ENCODE measurements around the gene ATP2A1. TPM values are rescaled to one million over a fixed set of nuclear protein-coding genes. Genes with fewer than 3 reads are reported as not detected.

Gene ATP2A1
- total and polyA plus RNA-seq, 2 donors (not counting 3 experiments of a cell fraction or from before 2014, with no cell fraction given): 1.2 to 2.5 TPM

- intact Hi-C loops (cut with micrococcal nuclease): no loop called here
- H3K27ac ChIP-seq (ENCODE audit: insufficient read depth, low read depth, low read length): no peak overlapping the region
- H3K9me3 ChIP-seq (replicated peaks; ENCODE audit: control insufficient read depth, insufficient read depth, low read length): no peaks in the 10 kb centered on the region
- dilution Hi-C loops (cut with MboI; ENCODE audit: extremely low pct_ligation_motif_present, low sequenced_read_pairs): no loop called here
- H3K36me3 ChIP-seq (ENCODE audit: control insufficient read depth in 2 of 2, extremely low read depth in 1 of 2, insufficient read depth in 2 of 2, low read length in 2 of 2): peaks cover 0 to 22% of the 10 kb centered on the region in 2 experiments
- CTCF ChIA-PET: interaction anchor here (1.7 to 1.9 kb wide), 2 partner anchors 22 to 31 kb away, joined by 3 to 5 read pairs; no protein-coding TSS in a partner anchor
- H3K4me3 ChIP-seq (replicated peaks in 1 of 3; ENCODE audit: insufficient read depth in 1 of 3, low read depth in 1 of 3, low read length in 3 of 3): no peak overlapping the region
- FAIRE-seq: no peak
- H3K9ac ChIP-seq (replicated peaks; ENCODE audit: extremely low read depth, insufficient read depth, low read length): no peak overlapping the region
- H2AFZ ChIP-seq (ENCODE audit: low read depth, low read length): no peak overlapping the region
- no peaks in the 10 kb centered on the region for H4K20me1 ChIP-seq (replicated peaks; ENCODE audit: control insufficient read depth, extremely low read depth, insufficient read depth, low read length)
- no peak for DNase-seq (ENCODE audit: low read depth, low spot score)
- no peaks in the 10 kb centered on the region for H3K27me3 ChIP-seq (ENCODE audit: control insufficient read depth in 2 of 2, insufficient read depth in 2 of 2, low read length in 2 of 2)
- POLR2A ChIA-PET: no interaction called here
- no peaks in the 10 kb centered on the region for H3K9me1 ChIP-seq (replicated peaks; ENCODE audit: control insufficient read depth, extremely low read depth, insufficient read depth, low read length)
- TF ChIP-seq JUN (IDR thresholded peaks at IDR 0.05; ENCODE audit: borderline replicate concordance, insufficient read depth, insufficient read length, low read depth) (no peak), POLR2AphosphoS5 (IDR thresholded peaks at IDR 0.05; ENCODE audit: insufficient read depth, low read depth, low read length) (no peak), POLR2A (IDR thresholded peaks at IDR 0.05; ENCODE audit: low read depth, low read length) (no peak), MYC (IDR thresholded peaks at IDR 0.05; ENCODE audit: low read depth, low read length) (no peak)
- H3K4me2 ChIP-seq (ENCODE audit: insufficient read depth, low read length): no peak overlapping the region
- no TSS peak for BruUV-seq (replicated peaks)
- H3K79me2 ChIP-seq (ENCODE audit: control insufficient read depth, insufficient read depth, low read length): no peaks in the 10 kb centered on the region
- no peaks in the 10 kb centered on the region for H3K4me1 ChIP-seq (ENCODE audit: control insufficient read depth, extremely low read depth, insufficient read depth, low read length)
These were observed 35.8 kb downstream of the ATP2A1 start for GRCh38 chr16:28913946-28914724.

DNA sequence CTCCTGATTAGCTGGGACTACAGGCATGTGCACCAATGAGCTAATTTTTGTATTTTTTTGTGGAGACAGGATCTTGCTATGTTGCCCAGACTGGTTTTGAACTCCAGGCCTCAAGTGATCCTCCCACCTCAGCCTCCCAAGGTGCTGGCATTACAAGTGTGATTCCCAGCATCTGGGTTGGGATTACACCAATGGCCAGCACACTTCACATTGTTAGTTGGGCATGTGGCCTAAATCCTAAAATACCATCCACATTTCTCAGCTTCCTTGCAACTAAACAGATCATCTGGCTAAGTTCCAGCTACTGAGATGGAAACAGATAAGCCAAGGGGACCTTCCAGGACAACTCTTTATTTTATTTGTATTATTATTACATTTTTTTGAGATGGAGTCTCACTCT, 36.9 kb downstream of the ATP2A1 start:
- ChIA-PET CTCF (interaction anchor here (1.7 to 1.9 kb wide), 2 partner anchors 21 to 30 kb away, joined by 3 to 5 read pairs; no protein-coding TSS in a partner anchor), POLR2A (interaction anchor here (0.7 kb wide), 1 partner anchor 29 kb away, joined by 3 read pairs; no protein-coding TSS in a partner anchor)
- Histone ChIP-seq H3K4me2 (ENCODE audit: insufficient read depth, low read length) (no peak overlapping the region), H4K20me1 (replicated peaks; ENCODE audit: control insufficient read depth, extremely low read depth, insufficient read depth, low read length) (no peaks in the 10 kb centered on the region), H3K4me3 (replicated peaks in 1 of 3; ENCODE audit: insufficient read depth in 1 of 3, low read depth in 1 of 3, low read length in 3 of 3) (no peak overlapping the region), H3K9ac (replicated peaks; ENCODE audit: extremely low read depth, insufficient read depth, low read length) (no peak overlapping the region), H3K4me1 (ENCODE audit: control insufficient read depth, extremely low read depth, insufficient read depth, low read length) (no peaks in the 10 kb centered on the region), H3K79me2 (ENCODE audit: control insufficient read depth, insufficient read depth, low read length) (no peaks in the 10 kb centered on the region), H3K27me3 (ENCODE audit: control insufficient read depth in 2 of 2, insufficient read depth in 2 of 2, low read length in 2 of 2) (no peaks in the 10 kb centered on the region), H3K9me3 (replicated peaks; ENCODE audit: control insufficient read depth, insufficient read depth, low read length) (no peaks in the 10 kb centered on the region), H3K27ac (ENCODE audit: insufficient read depth, low read depth, low read length) (no peak overlapping the region), H3K36me3 (ENCODE audit: control insufficient read depth in 2 of 2, extremely low read depth in 1 of 2, insufficient read depth in 2 of 2, low read length in 2 of 2) (peaks cover 0 to 22% of the 10 kb centered on the region in 2 experiments), H3K9me1 (replicated peaks; ENCODE audit: control insufficient read depth, extremely low read depth, insufficient read depth, low read length) (no peaks in the 10 kb centered on the region), H2AFZ (ENCODE audit: low read depth, low read length) (no peak overlapping the region)
- dilution Hi-C loops (cut with MboI; ENCODE audit: extremely low pct_ligation_motif_present, low sequenced_read_pairs): no loop called here
- DNase-seq (ENCODE audit: low read depth, low spot score) (peak; percentile 48), FAIRE-seq (peak; percentile 63)
- TF ChIP-seq, protein P1, sequence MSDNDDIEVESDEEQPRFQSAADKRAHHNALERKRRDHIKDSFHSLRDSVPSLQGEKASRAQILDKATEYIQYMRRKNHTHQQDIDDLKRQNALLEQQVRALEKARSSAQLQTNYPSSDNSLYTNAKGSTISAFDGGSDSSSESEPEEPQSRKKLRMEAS (IDR thresholded peaks at IDR 0.05; ENCODE audit: insufficient read depth, insufficient read length): no peak
- peak; percentile 67 for TF ChIP-seq GATA2 (IDR thresholded peaks at IDR 0.05; ENCODE audit: insufficient read depth, insufficient read length, low read depth, low read length)
- TF ChIP-seq POLR2AphosphoS5 (IDR thresholded peaks at IDR 0.05; ENCODE audit: insufficient read depth, low read depth, low read length): peak; percentile 29
- TF ChIP-seq MYC (IDR thresholded peaks at IDR 0.05; ENCODE audit: low read depth, low read length): no peak
- no peak for TF ChIP-seq JUN (IDR thresholded peaks at IDR 0.05; ENCODE audit: borderline replicate concordance, insufficient read depth, insufficient read length, low read depth)
- TF ChIP-seq EZH2 (IDR thresholded peaks at IDR 0.05; ENCODE audit: borderline replicate concordance, low read depth, low read length, severe bottlenecking): no peak
- no peak for TF ChIP-seq POLR2A (IDR thresholded peaks at IDR 0.05; ENCODE audit: low read depth, low read length)
- intact Hi-C loops (cut with micrococcal nuclease): no loop called here
- BruUV-seq (replicated peaks): no TSS peak
